Stimulated activated CD4-positive, alpha-beta T cell treated with anti-CD3 and anti-CD28 coated beads, Interleukin-2, amount 100 ng/mL, for 4 hours (primary cell): Measurements from ENCODE around the gene PAQR3.
"Not testable (repeated sequence)": the region's sequence is repeated elsewhere in the genome, so short reads cannot be mapped to it uniquely, and the experiment has no call there.

Experiments
- DNase-seq: peaks from one replicate; pipeline ENCODE4 v3.0.0-alpha.2; 2020; ENCODE audit warnings: low read depth

PAQR3 gene

GRCh38 chr4:78926826-78927225 is 12.4 kb downstream of the PAQR3 start:
- DNase-seq = no peak

DNA sequence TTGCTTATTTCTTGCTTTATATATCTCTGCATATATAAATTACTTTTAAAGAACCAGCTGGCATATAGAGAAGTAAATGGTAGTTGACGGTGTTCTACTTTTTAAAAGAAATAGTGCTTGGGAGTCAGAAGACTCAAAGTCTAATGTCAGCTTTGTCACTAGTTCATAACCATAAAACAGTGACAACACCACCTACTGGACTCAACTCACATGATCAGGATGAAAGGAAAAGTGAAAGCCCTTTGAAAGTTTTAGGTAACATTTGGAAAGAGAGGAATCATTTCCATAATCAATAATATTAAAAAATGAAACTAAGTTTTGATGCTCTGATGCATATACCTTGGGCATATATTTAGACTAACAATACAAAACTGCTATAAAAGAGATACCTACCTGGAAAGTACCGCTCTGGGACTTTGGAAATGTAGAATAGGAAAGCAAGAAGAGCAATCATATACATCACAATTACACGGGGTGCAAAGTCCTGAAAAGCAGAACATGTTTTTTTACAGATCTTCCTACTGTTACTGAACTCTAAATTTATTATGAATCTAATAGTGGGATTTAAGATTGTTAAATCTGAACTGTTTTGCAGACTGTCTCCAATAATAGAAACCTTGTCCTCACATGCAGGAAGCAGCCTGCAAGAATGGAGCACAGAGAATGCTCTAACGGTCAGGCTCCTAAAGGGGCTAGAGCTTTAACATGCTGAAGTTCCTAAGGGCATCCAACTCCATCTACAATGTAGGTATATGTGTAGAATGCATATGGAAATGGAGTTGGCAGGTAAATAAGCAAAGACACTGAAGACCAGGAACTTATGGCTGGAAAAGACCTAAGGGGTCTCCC is 15.6 kb downstream of the PAQR3 start:
- DNase-seq = no peak

- DNase-seq = no peak
Measured at GRCh38 chr4:78922207-78922606, 17.0 kb downstream of the PAQR3 start.

DNA sequence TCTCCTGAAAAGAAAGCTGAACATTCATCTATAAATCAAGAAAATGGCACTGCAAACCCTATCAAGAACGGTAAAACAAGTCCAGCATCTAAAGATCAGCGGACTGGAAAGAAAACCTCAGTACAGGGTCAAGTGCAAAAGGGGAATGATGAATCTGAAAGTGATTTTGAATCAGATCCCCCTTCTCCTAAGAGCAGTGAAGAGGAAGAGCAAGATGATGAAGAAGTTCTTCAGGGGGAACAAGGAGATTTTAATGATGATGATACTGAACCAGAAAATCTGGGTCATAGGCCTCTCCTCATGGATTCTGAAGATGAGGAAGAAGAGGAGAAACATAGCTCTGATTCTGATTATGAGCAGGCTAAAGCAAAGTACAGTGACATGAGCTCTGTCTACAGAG is 28.6 kb downstream of the PAQR3 start:
- DNase-seq = no peak

DNA sequence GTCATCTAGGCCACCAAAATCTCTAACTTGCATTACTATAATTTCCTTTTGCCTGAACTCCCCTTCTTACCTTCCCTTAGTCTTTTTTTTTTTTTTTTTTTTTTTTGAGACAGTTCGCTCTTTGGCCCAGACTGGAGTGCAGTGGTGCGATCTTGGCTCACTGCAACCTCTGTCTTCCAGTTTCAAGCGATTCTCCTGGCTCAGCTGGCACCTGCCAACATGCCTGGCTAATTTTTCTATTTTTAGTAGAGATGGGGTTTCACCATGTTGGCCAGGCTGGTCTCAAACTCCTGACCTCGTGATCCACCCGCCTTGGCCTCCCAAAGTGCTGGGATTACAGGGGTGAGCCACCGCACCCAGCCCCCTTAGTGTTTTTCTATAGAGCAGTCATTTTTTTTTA is 30.3 kb downstream of the PAQR3 start:
- DNase-seq = not testable (repeated sequence)

GRCh38 chr4:78907638-78908037 is 31.6 kb downstream of the PAQR3 start:
- no peak for DNase-seq

GRCh38 chr4:78904143-78904542 is 35.1 kb downstream of the PAQR3 start:
- DNase-seq = no peak

DNA sequence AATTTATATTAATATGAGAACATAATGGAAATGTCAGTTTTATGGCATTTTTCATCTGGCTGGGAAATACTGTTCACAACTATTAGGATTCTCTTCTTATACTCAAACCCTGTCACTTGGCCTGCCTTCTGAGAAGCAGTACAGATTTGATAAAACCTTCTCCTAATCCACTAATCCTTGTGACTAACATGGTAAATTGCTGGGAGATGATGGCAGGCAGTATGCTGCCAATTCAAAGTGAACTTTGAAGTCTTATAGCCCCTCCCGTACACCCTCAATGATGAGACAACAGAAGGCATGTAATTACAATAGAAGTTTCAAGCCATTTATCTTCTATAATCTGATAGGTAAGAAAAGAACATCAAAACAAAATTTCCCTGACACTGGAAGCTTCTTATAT is 36.9 kb downstream of the PAQR3 start:
- DNase-seq = no peak

DNA sequence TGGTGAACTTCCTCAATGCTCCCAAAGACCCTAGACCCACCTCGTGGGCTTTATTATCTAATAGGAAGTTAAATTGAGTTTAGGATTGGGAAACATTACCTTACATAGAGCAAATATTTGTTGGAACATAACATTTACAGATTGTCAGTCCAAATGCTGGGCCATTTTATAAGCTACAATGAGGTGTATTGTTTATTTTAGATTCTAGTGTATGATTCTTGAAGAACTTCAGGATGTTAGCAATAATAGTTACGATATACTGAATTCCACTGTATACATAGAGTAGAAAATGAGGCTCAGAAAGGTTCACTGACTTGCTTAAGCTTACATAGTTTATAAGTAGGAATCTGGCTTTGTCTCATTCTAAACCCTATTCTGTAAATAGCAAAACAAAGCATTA is 37.4 kb downstream of the PAQR3 start:
- DNase-seq = no peak

DNA sequence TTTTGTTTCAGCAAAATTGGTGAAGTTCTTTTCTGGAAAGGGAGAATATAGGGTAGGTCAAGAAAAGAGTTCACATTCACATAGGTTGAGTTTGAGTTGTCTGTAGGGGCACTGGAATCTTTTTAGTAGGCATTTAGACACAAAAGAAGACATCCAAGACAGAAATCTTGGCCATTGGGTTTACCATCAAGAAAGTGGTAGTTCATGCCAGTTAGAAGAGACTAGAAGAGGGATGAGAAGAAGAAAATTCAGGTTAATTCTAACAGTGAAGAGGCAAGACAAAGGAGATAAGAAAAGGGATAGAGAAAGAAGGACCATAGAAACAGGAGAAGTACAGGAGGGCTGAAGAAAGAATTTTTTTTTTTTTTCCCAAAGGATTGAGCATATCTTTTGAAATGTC is 39.9 kb downstream of the PAQR3 start:
- DNase-seq = no peak

- no peak for DNase-seq
Measured at GRCh38 chr4:78889955-78890354, 49.3 kb downstream of the PAQR3 start.

DNA sequence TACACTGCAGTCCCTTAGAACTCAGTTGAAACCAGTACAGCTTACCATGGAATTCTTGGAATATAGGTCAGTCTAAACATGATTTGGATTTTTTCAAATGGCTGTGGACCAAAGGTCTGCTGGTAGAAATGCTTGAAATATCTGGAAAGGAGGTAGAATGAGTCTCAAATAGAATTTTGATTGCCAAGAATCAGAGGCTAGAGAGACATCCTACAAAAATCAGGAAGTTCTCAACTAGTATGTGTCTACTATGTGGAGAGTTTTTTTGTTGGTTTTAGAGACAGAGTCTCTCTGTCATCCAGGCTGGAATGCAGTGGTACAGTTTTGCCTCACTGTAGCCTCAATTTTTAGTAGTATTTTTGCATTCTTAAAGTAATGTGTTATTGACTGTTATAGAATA is 53.6 kb downstream of the PAQR3 start:
- no peak for DNase-seq

DNA sequence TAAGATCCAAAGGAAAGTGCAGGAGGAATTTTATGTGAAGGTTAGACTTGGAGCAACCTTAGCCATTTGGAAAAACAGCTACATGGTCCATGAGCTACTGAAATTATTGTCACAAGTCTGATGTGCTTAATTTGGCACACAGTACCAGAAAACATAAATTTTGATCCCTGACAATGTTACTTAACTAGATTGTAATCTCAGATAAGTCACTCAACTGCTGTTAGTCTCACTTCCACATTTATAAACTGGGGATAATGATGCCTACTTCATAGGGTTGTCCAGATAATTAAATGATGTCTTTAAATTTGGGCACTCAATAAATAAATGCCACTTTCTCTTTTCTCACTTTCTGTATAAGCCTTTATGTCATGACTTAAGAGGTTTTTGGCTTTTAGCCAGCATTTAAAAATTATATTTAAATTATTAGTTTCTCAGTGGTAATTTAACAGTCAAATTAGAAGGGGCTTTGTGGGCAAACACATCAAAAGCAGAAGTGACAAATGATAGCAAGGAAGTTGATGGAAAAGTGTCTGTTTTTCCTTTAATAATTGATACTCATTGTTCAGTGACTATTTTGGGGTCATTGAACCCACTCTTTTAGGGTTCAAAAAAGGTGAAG is 58.3 kb downstream of the PAQR3 start:
- no peak for DNase-seq

GRCh38 chr4:78878031-78878430 is 61.2 kb downstream of the PAQR3 start:
- DNase-seq = no peak

- no peak for DNase-seq
Measured at GRCh38 chr4:78876568-78877320, 62.5 kb downstream of the PAQR3 start.

DNA sequence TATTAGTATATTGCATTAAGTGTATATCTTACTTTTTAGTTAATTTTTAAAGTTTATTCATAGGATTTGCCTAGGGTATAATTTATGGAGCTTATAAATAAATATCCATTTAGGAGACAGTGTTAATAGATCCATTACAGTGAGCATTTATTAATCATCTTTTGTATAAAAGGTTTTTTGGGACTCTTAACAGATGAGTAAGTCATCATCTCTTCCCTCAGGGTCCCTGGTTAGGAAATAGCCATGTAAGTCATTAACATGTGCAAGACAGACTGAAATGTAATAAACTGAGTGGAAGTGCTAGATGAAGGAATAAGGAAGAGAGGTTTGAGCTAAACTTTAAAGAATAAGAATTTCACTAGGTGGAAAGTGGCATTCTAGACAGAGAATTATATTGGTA is 69.2 kb downstream of the PAQR3 start:
- no peak for DNase-seq

DNA sequence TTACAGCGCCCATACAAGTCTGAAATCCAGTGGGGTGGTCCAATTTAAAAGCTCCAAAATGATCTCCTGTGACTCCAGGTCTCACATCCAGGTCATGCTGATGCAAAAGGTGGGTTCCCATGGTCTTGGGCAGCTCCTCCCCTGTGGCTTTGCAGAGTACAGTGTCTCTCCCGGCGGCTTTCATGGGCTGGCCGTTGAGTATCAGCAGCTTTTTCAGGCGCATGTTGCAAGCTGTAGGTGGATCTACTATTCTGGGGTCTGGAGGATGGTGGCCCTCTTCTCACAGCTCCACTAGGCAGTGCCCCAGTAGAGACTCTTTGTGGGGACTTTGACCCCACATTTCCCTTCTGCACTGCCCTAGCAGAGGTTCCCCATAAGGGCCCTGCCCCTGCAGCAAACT is 70.5 kb downstream of the PAQR3 start:
- DNase-seq = not testable (repeated sequence)

DNA sequence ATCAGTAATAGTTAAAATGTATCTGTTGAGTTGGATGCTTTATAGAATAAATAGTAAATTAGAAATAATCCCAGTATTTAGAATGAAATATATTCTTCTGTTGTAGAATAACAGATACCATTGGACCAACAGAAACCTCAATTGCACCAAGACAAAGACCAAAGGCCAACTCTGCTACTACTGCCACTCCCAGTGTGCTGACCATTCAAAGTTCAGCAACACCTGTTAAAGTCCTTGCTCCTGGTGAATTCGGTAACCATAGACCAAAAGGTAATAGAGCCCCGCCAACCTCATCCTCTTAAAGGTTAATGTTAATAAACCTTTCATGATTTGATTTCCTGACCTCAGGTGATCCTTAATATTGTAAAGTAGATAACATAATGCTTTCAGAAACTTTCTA is 73.8 kb downstream of the PAQR3 start:
- no peak for DNase-seq

DNA sequence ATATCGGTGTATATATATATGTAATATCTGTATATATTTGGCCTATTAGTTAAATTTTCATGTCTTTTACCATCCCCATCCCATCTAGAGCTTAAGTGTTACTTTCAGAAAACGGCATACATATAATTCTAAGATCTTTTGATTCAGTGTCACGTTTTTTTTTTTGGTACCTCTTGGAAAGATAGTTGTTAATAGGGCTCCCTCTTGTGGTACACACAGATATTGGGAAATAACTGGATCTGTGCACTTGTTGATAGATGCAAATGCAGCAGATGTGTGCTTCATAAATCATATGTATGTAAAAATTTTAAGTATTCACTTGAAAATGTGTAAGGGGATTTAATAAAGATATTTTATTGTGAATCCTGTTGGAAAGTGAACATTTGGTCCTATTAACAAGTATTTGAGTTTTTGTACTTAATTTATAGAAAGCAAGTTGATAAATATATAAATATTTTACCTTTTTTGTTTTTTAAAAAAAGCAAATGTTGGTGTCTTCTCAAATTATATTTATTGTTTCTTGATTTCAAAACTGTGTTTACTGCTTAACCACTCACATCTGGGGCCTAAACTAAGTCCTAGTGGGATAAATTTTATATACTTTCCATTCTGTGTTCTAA is 74.7 kb downstream of the PAQR3 start:
- no peak for DNase-seq

DNA sequence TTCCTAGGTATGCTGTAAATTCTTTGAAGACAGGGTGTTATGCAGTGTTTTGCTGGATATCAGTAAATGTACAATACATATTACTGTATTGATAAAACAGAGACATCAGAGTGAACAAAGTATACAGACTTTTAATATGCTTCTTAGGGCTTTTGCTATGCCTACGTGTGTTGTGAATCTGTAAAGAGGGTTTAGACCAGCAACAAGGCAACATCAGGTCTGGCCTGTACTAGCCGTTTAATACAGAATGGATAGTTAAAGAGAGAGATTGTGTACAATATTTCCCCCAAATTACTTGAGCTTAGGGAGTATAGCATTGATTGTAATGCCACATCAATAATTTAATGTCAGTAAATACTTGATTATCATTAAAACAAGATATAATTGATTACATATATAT is 75.2 kb downstream of the PAQR3 start:
- no peak for DNase-seq

- no peak for DNase-seq
Measured at GRCh38 chr4:78863254-78863869, 75.9 kb downstream of the PAQR3 start.

GRCh38 chr4:78862314-78862737 is 76.9 kb downstream of the PAQR3 start:
- no peak for DNase-seq
